ENCODE data around the gene FSIP1. TPM values are rescaled to one million over a fixed set of nuclear protein-coding genes. Genes with fewer than 3 reads are reported as not detected.

FSIP1 gene
- total and polyA plus RNA-seq, 2 donors from 2014 or later, result 0.75 to 2.4 TPM

GRCh38 chr15:39657181-39657580 is 125.5 kb downstream of the FSIP1 start:
- no peaks in the 10 kb centered on the region for H3K27me3 ChIP-seq (ENCODE audit: control insufficient read depth, insufficient read depth, low read length)
- FAIRE-seq (no peak), DNase-seq (no peak)
- H3K9ac ChIP-seq (ENCODE audit: low read length in 3 of 3), result no peak overlapping the region
- H3K9me3 ChIP-seq (ENCODE audit: control insufficient read depth in 2 of 3, insufficient read depth in 1 of 3, low read length in 3 of 3), result no peaks in the 10 kb centered on the region
- intact Hi-C loops (cut with DNase I), result no loop called here
- H3K36me3 ChIP-seq (ENCODE audit: control insufficient read depth in 2 of 3, insufficient read depth in 3 of 3, low read length in 3 of 3), result no peaks in the 10 kb centered on the region
- H3K27ac ChIP-seq (ENCODE audit: low read depth in 2 of 2, low read length in 2 of 2), result no peak overlapping the region
- no peaks in the 10 kb centered on the region for H3K4me1 ChIP-seq (ENCODE audit: control insufficient read depth in 2 of 3, insufficient read depth in 2 of 3, low read depth in 1 of 3, low read length in 3 of 3)
- no peak for TF ChIP-seq CTCF (IDR thresholded peaks at IDR 0.05; ENCODE audit: borderline replicate concordance, extremely low read depth, insufficient read depth)
- no peak overlapping the region for H3K4me3 ChIP-seq (ENCODE audit: low read length in 3 of 3)

GRCh38 chr15:39654304-39654703 is 128.3 kb downstream of the FSIP1 start:
- no peak for FAIRE-seq
- Histone ChIP-seq H3K27ac (ENCODE audit: low read depth in 2 of 2, low read length in 2 of 2) (no peak overlapping the region), H3K36me3 (ENCODE audit: control insufficient read depth in 2 of 3, insufficient read depth in 3 of 3, low read length in 3 of 3) (no peaks in the 10 kb centered on the region), H3K27me3 (ENCODE audit: control insufficient read depth, insufficient read depth, low read length) (no peaks in the 10 kb centered on the region), H3K9ac (ENCODE audit: low read length in 3 of 3) (no peak overlapping the region), H3K4me1 (ENCODE audit: control insufficient read depth in 2 of 3, insufficient read depth in 2 of 3, low read depth in 1 of 3, low read length in 3 of 3) (no peaks in the 10 kb centered on the region), H3K9me3 (ENCODE audit: control insufficient read depth in 2 of 3, insufficient read depth in 1 of 3, low read length in 3 of 3) (no peaks in the 10 kb centered on the region), H3K4me3 (ENCODE audit: low read length in 3 of 3) (no peak overlapping the region)
- intact Hi-C loops (cut with DNase I), result no loop called here
- DNase-seq, result no peak
- no peak for TF ChIP-seq CTCF (IDR thresholded peaks at IDR 0.05; ENCODE audit: borderline replicate concordance, extremely low read depth, insufficient read depth)

GRCh38 chr15:39651881-39652280 is 130.8 kb downstream of the FSIP1 start:
- no peaks in the 10 kb centered on the region for H3K27me3 ChIP-seq (ENCODE audit: control insufficient read depth, insufficient read depth, low read length)
- H3K4me3 ChIP-seq (ENCODE audit: low read length in 3 of 3), result no peak overlapping the region
- intact Hi-C loops (cut with DNase I), result no loop called here
- no peak for TF ChIP-seq CTCF (IDR thresholded peaks at IDR 0.05; ENCODE audit: borderline replicate concordance, extremely low read depth, insufficient read depth)
- no peak overlapping the region for H3K9ac ChIP-seq (ENCODE audit: low read length in 3 of 3)
- no peaks in the 10 kb centered on the region for H3K4me1 ChIP-seq (ENCODE audit: control insufficient read depth in 2 of 3, insufficient read depth in 2 of 3, low read depth in 1 of 3, low read length in 3 of 3)
- H3K27ac ChIP-seq (ENCODE audit: low read depth in 2 of 2, low read length in 2 of 2), result no peak overlapping the region
- FAIRE-seq (no peak), DNase-seq (peak in 1 of 5 donors; percentile 71)
- H3K36me3 ChIP-seq (ENCODE audit: control insufficient read depth in 2 of 3, insufficient read depth in 3 of 3, low read length in 3 of 3), result no peaks in the 10 kb centered on the region
- no peaks in the 10 kb centered on the region for H3K9me3 ChIP-seq (ENCODE audit: control insufficient read depth in 2 of 3, insufficient read depth in 1 of 3, low read length in 3 of 3)

GRCh38 chr15:39651295-39651694 is 131.3 kb downstream of the FSIP1 start:
- H3K9ac ChIP-seq (ENCODE audit: low read length in 3 of 3), result no peak overlapping the region
- no peak overlapping the region for H3K4me3 ChIP-seq (ENCODE audit: low read length in 3 of 3)
- intact Hi-C loops (cut with DNase I), result no loop called here
- no peaks in the 10 kb centered on the region for H3K27me3 ChIP-seq (ENCODE audit: control insufficient read depth, insufficient read depth, low read length)
- TF ChIP-seq CTCF (IDR thresholded peaks at IDR 0.05; ENCODE audit: borderline replicate concordance, extremely low read depth, insufficient read depth), result no peak
- FAIRE-seq (no peak), DNase-seq (no peak)
- H3K9me3 ChIP-seq (ENCODE audit: control insufficient read depth in 2 of 3, insufficient read depth in 1 of 3, low read length in 3 of 3), result no peaks in the 10 kb centered on the region
- no peaks in the 10 kb centered on the region for H3K36me3 ChIP-seq (ENCODE audit: control insufficient read depth in 2 of 3, insufficient read depth in 3 of 3, low read length in 3 of 3)
- H3K27ac ChIP-seq (ENCODE audit: low read depth in 2 of 2, low read length in 2 of 2), result no peak overlapping the region
- H3K4me1 ChIP-seq (ENCODE audit: control insufficient read depth in 2 of 3, insufficient read depth in 2 of 3, low read depth in 1 of 3, low read length in 3 of 3), result no peaks in the 10 kb centered on the region
